HEK293 (cell line): Measurements from ENCODE around the gene PP2D1.

ENCODE experiments used
- AEBP2 ChIP-seq: fragments of 450-650 bp; formaldehyde crosslinking; IDR thresholded peaks from 2 replicates; pipeline ENCODE4 v1.5.1; 2016; ENCODE audit warnings: missing biosample characterization, missing genetic modification characterization, borderline replicate concordance
- CTCF ChIP-seq: fragments of 450-650 bp; formaldehyde crosslinking; IDR thresholded peaks from 2 replicates; pipeline ENCODE4 v1.5.1; 2016; ENCODE audit warnings: missing biosample characterization, missing genetic modification characterization
- GLIS1 ChIP-seq: fragments of 450-650 bp; formaldehyde crosslinking; IDR thresholded peaks from 2 replicates; pipeline ENCODE4 v1.5.1; 2016; ENCODE audit warnings: missing biosample characterization, missing genetic modification characterization
- KLF16 ChIP-seq: fragments of 450-650 bp; formaldehyde crosslinking; IDR thresholded peaks from 2 replicates; pipeline ENCODE4 v1.5.1; 2017; ENCODE audit warnings: missing biosample characterization, missing genetic modification characterization
- KLF8 ChIP-seq: fragments of 450-650 bp; formaldehyde crosslinking; IDR thresholded peaks from 2 replicates; pipeline ENCODE4 v1.5.1; 2016; ENCODE audit warnings: missing biosample characterization, missing genetic modification characterization
- MZF1 ChIP-seq: fragments of 450-650 bp; formaldehyde crosslinking; IDR thresholded peaks from 2 replicates; pipeline ENCODE4 v1.5.1; 2017; ENCODE audit warnings: missing biosample characterization, missing genetic modification characterization, borderline replicate concordance
- OSR2 ChIP-seq: fragments of 450-650 bp; formaldehyde crosslinking; IDR thresholded peaks from 2 replicates; pipeline ENCODE4 v1.5.1; 2016; ENCODE audit warnings: missing biosample characterization, missing genetic modification characterization
- PRDM1 ChIP-seq: fragments of 450-650 bp; formaldehyde crosslinking; IDR thresholded peaks from 2 replicates; pipeline ENCODE4; 2016; ENCODE audit warnings: missing biosample characterization, missing genetic modification characterization
- SCRT1 ChIP-seq: fragments of 450-650 bp; formaldehyde crosslinking; IDR thresholded peaks from 2 replicates; pipeline ENCODE4 v1.5.1; 2016; ENCODE audit warnings: missing biosample characterization, missing genetic modification characterization, borderline replicate concordance
- SETDB1 ChIP-seq: IDR thresholded peaks from one replicate; pipeline ENCODE4 v1.6.1; 2017; ENCODE audit warnings: mild to moderate bottlenecking, low read length, moderate library complexity, mixed read lengths; ENCODE audit not compliant: insufficient read length
- SP2 ChIP-seq: fragments of 450-650 bp; formaldehyde crosslinking; IDR thresholded peaks from 2 replicates; pipeline ENCODE4 v1.5.1; 2016; ENCODE audit warnings: missing biosample characterization, missing genetic modification characterization
- SP3 ChIP-seq: fragments of 450-650 bp; formaldehyde crosslinking; IDR thresholded peaks from 2 replicates; pipeline ENCODE4 v1.5.1; 2016; ENCODE audit warnings: missing biosample characterization, missing genetic modification characterization
- WT1 ChIP-seq: fragments of 450-650 bp; formaldehyde crosslinking; IDR thresholded peaks from 2 replicates; pipeline ENCODE4 v1.5.1; 2016; ENCODE audit warnings: missing biosample characterization, missing genetic modification characterization
- YY1 ChIP-seq: fragments of 450-650 bp; formaldehyde crosslinking; IDR thresholded peaks from 2 replicates; pipeline ENCODE4 v1.5.1; 2018; ENCODE audit warnings: missing biosample characterization, missing genetic modification characterization
- YY2 ChIP-seq: fragments of 450-650 bp; formaldehyde crosslinking; IDR thresholded peaks from 2 replicates; pipeline ENCODE4 v1.5.1; 2016; ENCODE audit warnings: missing biosample characterization, missing genetic modification characterization
- ZBTB20 ChIP-seq: fragments of 450-650 bp; formaldehyde crosslinking; IDR thresholded peaks from 2 replicates; pipeline ENCODE4 v1.5.1; 2016; ENCODE audit warnings: missing biosample characterization, missing genetic modification characterization
- ZBTB26 ChIP-seq: fragments of 450-650 bp; formaldehyde crosslinking; optimal IDR thresholded peaks from 2 replicates; pipeline ENCODE3; 2016; ENCODE audit warnings: missing biosample characterization, mild to moderate bottlenecking, missing genetic modification characterization
- ZFP3 ChIP-seq: fragments of 450-650 bp; formaldehyde crosslinking; IDR thresholded peaks from 2 replicates; pipeline ENCODE4 v1.5.1; 2016; ENCODE audit warnings: low read depth, missing biosample characterization, missing genetic modification characterization
- ZFP37 ChIP-seq: fragments of 450-650 bp; formaldehyde crosslinking; IDR thresholded peaks from 2 replicates; pipeline ENCODE4 v1.5.1; 2016; ENCODE audit warnings: missing biosample characterization, missing genetic modification characterization
- ZNF121 ChIP-seq: fragments of 450-650 bp; formaldehyde crosslinking; IDR thresholded peaks from 2 replicates; pipeline ENCODE4 v1.5.1; 2016; ENCODE audit warnings: missing biosample characterization, missing genetic modification characterization
- ZNF169 ChIP-seq: fragments of 450-650 bp; formaldehyde crosslinking; IDR thresholded peaks from 2 replicates; pipeline ENCODE4 v1.5.1; 2016; ENCODE audit warnings: missing biosample characterization, missing genetic modification characterization
- ZNF24 ChIP-seq: fragments of 450-650 bp; formaldehyde crosslinking; IDR thresholded peaks from 2 replicates; pipeline ENCODE4 v1.5.1; 2016; ENCODE audit warnings: missing biosample characterization, missing genetic modification characterization
- ZNF248 ChIP-seq: fragments of 450-650 bp; formaldehyde crosslinking; IDR thresholded peaks from 2 replicates; pipeline ENCODE4 v1.5.1; 2017; ENCODE audit warnings: missing biosample characterization, missing genetic modification characterization
- ZNF324 ChIP-seq: fragments of 450-650 bp; formaldehyde crosslinking; IDR thresholded peaks from 2 replicates; pipeline ENCODE4 v1.5.1; 2016; ENCODE audit warnings: missing biosample characterization, missing genetic modification characterization
- ZNF341 ChIP-seq: fragments of 450-650 bp; formaldehyde crosslinking; IDR thresholded peaks from 2 replicates; pipeline ENCODE4; 2016; ENCODE audit warnings: low read depth, missing biosample characterization, missing genetic modification characterization
- ZNF350 ChIP-seq: fragments of 450-650 bp; formaldehyde crosslinking; IDR thresholded peaks from 2 replicates; pipeline ENCODE4 v1.5.0; 2017; ENCODE audit warnings: missing biosample characterization, mild to moderate bottlenecking, missing genetic modification characterization
- ZNF404 ChIP-seq: fragments of 450-650 bp; formaldehyde crosslinking; IDR thresholded peaks from 2 replicates; pipeline ENCODE4 v1.5.1; 2017; ENCODE audit warnings: missing biosample characterization, missing genetic modification characterization
- ZNF513 ChIP-seq: fragments of 450-650 bp; IDR thresholded peaks from 2 replicates; pipeline ENCODE4 v1.5.1; 2018; ENCODE audit warnings: missing biosample characterization, missing genetic modification characterization
- ZNF544 ChIP-seq: fragments of 450-650 bp; formaldehyde crosslinking; IDR thresholded peaks from 2 replicates; pipeline ENCODE4 v1.5.0; 2017; ENCODE audit warnings: missing biosample characterization, missing genetic modification characterization
- ZNF561 ChIP-seq: fragments of 450-650 bp; IDR thresholded peaks from 2 replicates; pipeline ENCODE4 v1.5.1; 2018; ENCODE audit warnings: missing biosample characterization, missing genetic modification characterization, borderline replicate concordance
- ZNF623 ChIP-seq: fragments of 450-650 bp; formaldehyde crosslinking; IDR thresholded peaks from 2 replicates; pipeline ENCODE4 v1.5.1; 2016; ENCODE audit warnings: missing biosample characterization, missing genetic modification characterization
- ZNF654 ChIP-seq: fragments of 450-650 bp; formaldehyde crosslinking; IDR thresholded peaks from 2 replicates; pipeline ENCODE4 v1.5.1; 2016; ENCODE audit warnings: low read depth, missing biosample characterization, missing genetic modification characterization
- ZNF660 ChIP-seq: fragments of 450-650 bp; IDR thresholded peaks from 2 replicates; pipeline ENCODE4 v1.5.1; 2018; ENCODE audit warnings: missing biosample characterization, mild to moderate bottlenecking, missing genetic modification characterization
- ZNF776 ChIP-seq: fragments of 450-650 bp; formaldehyde crosslinking; IDR thresholded peaks from 2 replicates; pipeline ENCODE4 v1.5.0; 2017; ENCODE audit warnings: missing biosample characterization, missing genetic modification characterization, borderline replicate concordance
- ZNF830 ChIP-seq: fragments of 450-650 bp; IDR thresholded peaks from 2 replicates; pipeline ENCODE4 v1.5.0; 2018; ENCODE audit warnings: missing biosample characterization, missing genetic modification characterization, low read depth, mild to moderate bottlenecking, moderate library complexity
- ZNF837 ChIP-seq: fragments of 450-650 bp; formaldehyde crosslinking; IDR thresholded peaks from 2 replicates; pipeline ENCODE4 v1.5.1; 2016; ENCODE audit warnings: missing biosample characterization, missing genetic modification characterization
- ZNF843 ChIP-seq: fragments of 450-650 bp; formaldehyde crosslinking; IDR thresholded peaks from 2 replicates; pipeline ENCODE4 v1.5.1; 2016; ENCODE audit warnings: missing biosample characterization, missing genetic modification characterization

The PP2D1 gene

GRCh38 chr3:19946832-19947548 is 65.1 kb downstream of the PP2D1 start, which contains the start of gene RAB5A (continued):
- no peak for TF ChIP-seq ZNF248 (tag by site-specific recombination)
- TF ChIP-seq WT1: no peak; the same call in 1 of the 2 replicates
- TF ChIP-seq ZNF544 (tag by site-specific recombination): no peak
- TF ChIP-seq PRDM1 (tag by site-specific recombination): no peak
- TF ChIP-seq ZNF341 (tag by site-specific recombination): peak; percentile 98
- no peak for TF ChIP-seq ZNF121 (tag by site-specific recombination)
- TF ChIP-seq ZNF561 (tag by site-specific recombination): 0 out of 2 replicates have a peak, but pooled peaks have one; percentile 33
- TF ChIP-seq YY1: peak; percentile 86; the same call in 1 of the 2 replicates
- TF ChIP-seq ZNF623 (tag by site-specific recombination): no peak
- peak; percentile 26; the same call in 1 of the 2 replicates for TF ChIP-seq ZNF324 (tag by site-specific recombination)
- no peak for TF ChIP-seq ZNF169 (tag by site-specific recombination)
- TF ChIP-seq ZNF837 (tag by site-specific recombination): no peak
- 0 out of 2 replicates have a peak, but pooled peaks have one; percentile 15 for TF ChIP-seq CTCF (tag by site-specific recombination)
- TF ChIP-seq SETDB1: no peak
- no peak for TF ChIP-seq ZFP3 (tag by site-specific recombination)
- peak; percentile 61 for TF ChIP-seq ZNF24 (tag by site-specific recombination)
- no peak for TF ChIP-seq ZNF350 (tag by site-specific recombination)
- TF ChIP-seq ZNF660 (tag by site-specific recombination): no peak
- no peak for TF ChIP-seq ZNF830 (tag by site-specific recombination)
- TF ChIP-seq SP2 (tag by site-specific recombination): peak; percentile 99
- no peak for TF ChIP-seq ZNF776 (tag by site-specific recombination)
- peak; percentile 34; the same call in 1 of the 2 replicates for TF ChIP-seq MZF1 (tag by site-specific recombination)
- 0 out of 2 replicates have a peak, but pooled peaks have one; percentile 51 for TF ChIP-seq YY2 (tag by site-specific recombination)
- no peak for TF ChIP-seq AEBP2
- TF ChIP-seq ZNF513 (tag by site-specific recombination): peak; percentile 77
- no peak for TF ChIP-seq OSR2 (tag by site-specific recombination)
- peak; percentile 66 for TF ChIP-seq ZNF843 (tag by site-specific recombination)
- peak; percentile 91 for TF ChIP-seq SP3 (tag by site-specific recombination)
- no peak for TF ChIP-seq SCRT1
- peak; percentile 55 for TF ChIP-seq KLF16 (tag by site-specific recombination)
- no peak for TF ChIP-seq ZNF654
- peak; percentile 62 for TF ChIP-seq GLIS1
- no peak for TF ChIP-seq ZFP37 (tag by site-specific recombination)
- TF ChIP-seq KLF8 (tag by site-specific recombination): peak; percentile 87
- no peak for TF ChIP-seq ZNF404
- TF ChIP-seq ZBTB26 (tag by site-specific recombination): peak; percentile 78
- TF ChIP-seq ZBTB20 (tag by site-specific recombination): peak; percentile 93; the same call in 1 of the 2 replicates
